ENCODE measurements around the gene PRR14. TPM values are rescaled to one million over a fixed set of nuclear protein-coding genes. Genes with fewer than 3 reads are reported as not detected.

The PRR14 gene
- total RNA-seq, 4 donors from 2014 or later, result 1.0 to 82.4 (median 10.0) TPM

DNA sequence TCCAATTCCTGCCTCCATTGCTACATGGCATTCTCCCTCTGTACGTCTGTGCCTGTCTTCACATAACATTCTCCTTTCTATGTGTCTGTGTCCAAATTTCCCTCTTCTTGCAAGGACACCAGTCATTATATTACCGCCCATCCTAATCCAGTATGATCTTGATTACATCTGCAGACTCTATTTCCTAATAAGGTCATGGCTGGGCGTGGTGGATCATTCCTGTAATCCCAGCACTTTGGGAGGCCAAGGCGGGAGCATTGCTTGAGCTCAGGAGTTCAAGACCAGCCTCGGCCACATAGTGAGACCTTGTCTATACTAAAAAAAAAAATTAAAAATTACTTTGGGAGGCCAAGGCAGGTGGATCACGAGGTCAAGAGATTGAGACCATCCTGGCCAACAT is 5.0 kb upstream of the PRR14 start:
- Histone ChIP-seq H3K4me3 (no peak overlapping the region), H3K9me3 (no peaks in the 10 kb centered on the region), H3K27me3 (no peaks in the 10 kb centered on the region), H3K36me3 (no peaks in the 10 kb centered on the region), H3K4me1 (no peaks in the 10 kb centered on the region), H3K27ac (no peak overlapping the region)
- TF ChIP-seq POLR2A (IDR thresholded peaks at IDR 0.05), result no peak
- TF ChIP-seq, protein P1, sequence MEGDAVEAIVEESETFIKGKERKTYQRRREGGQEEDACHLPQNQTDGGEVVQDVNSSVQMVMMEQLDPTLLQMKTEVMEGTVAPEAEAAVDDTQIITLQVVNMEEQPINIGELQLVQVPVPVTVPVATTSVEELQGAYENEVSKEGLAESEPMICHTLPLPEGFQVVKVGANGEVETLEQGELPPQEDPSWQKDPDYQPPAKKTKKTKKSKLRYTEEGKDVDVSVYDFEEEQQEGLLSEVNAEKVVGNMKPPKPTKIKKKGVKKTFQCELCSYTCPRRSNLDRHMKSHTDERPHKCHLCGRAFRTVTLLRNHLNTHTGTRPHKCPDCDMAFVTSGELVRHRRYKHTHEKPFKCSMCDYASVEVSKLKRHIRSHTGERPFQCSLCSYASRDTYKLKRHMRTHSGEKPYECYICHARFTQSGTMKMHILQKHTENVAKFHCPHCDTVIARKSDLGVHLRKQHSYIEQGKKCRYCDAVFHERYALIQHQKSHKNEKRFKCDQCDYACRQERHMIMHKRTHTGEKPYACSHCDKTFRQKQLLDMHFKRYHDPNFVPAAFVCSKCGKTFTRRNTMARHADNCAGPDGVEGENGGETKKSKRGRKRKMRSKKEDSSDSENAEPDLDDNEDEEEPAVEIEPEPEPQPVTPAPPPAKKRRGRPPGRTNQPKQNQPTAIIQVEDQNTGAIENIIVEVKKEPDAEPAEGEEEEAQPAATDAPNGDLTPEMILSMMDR (IDR thresholded peaks at IDR 0.05), result no peak
- intact Hi-C loops (cut with DNase I; ENCODE audit: low total_unique reads), result no loop called here
- no peak for DNase-seq

DNA sequence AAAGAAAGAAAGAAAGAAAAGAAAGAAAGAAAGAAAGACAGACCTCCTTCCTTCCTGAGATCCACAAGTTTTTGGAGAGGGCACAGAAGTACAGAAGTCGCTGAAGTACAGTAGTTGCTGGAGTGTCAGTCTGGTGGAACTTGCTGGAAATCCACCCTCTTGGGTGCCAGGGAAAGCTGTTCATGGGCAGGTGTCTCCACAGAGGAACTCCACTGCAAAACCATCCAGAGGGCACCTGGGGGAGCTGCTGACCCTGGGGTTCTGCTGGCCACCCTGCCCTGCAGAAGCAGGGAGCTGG is 3.5 kb upstream of the PRR14 start:
- no peaks in the 10 kb centered on the region for H3K36me3 ChIP-seq
- intact Hi-C loops (cut with DNase I; ENCODE audit: low total_unique reads), result no loop called here
- no peak overlapping the region for H3K27ac ChIP-seq
- no peak overlapping the region for H3K4me3 ChIP-seq
- H3K27me3 ChIP-seq, result no peaks in the 10 kb centered on the region
- H3K4me1 ChIP-seq, result peaks cover 0 to 7% of the 10 kb centered on the region in 2 donors
- DNase-seq, result no peak
- H3K9me3 ChIP-seq, result no peaks in the 10 kb centered on the region
- no peak for TF ChIP-seq POLR2A (IDR thresholded peaks at IDR 0.05)
- TF ChIP-seq, protein P1 (IDR thresholded peaks at IDR 0.05), result no peak

DNA sequence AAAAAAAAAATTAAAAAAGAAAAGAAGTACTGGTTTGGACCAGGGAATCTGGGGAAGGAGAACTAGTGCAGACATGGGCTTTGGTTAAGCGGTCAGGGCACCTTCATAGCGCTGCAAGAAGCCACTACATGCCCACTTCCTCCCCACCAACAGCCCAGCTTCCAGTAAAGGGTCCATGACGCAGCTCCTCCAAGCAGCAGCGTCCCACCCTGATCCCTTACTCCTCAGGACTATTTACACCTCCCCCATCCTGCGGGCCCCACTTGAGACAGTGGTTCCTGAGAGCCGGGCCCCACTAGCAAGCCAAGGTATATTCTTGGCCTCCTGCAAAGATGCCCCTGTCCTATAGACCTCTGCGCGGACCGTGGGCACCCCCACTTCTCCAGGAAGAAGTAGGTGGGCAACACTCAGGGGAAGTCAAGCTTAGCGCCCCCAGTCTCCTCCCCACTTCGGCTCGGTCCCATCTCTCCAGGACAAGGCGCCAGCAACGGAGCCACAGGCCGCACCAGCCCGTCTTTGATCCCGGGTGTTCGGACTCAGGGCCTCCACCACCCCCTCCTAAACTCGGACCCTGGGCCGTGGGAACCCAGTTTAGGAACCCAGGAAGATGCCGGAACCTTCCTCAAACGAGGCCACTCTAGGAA is 913 bp upstream of the PRR14 start:
- no peak for TF ChIP-seq POLR2A (IDR thresholded peaks at IDR 0.05)
- TF ChIP-seq, protein P1 (IDR thresholded peaks at IDR 0.05), result no peak
- no peaks in the 10 kb centered on the region for H3K9me3 ChIP-seq
- H3K4me1 ChIP-seq, result peaks cover 0 to 7% of the 10 kb centered on the region in 2 donors
- H3K4me3 ChIP-seq, result peak overlapping the region; percentile 47 to 77
- peak overlapping the region; percentile 91 to 95 for H3K27ac ChIP-seq
- H3K27me3 ChIP-seq, result no peaks in the 10 kb centered on the region
- intact Hi-C loops (cut with DNase I; ENCODE audit: low total_unique reads), result no loop called here
- no peaks in the 10 kb centered on the region for H3K36me3 ChIP-seq
- no peak for DNase-seq

DNA sequence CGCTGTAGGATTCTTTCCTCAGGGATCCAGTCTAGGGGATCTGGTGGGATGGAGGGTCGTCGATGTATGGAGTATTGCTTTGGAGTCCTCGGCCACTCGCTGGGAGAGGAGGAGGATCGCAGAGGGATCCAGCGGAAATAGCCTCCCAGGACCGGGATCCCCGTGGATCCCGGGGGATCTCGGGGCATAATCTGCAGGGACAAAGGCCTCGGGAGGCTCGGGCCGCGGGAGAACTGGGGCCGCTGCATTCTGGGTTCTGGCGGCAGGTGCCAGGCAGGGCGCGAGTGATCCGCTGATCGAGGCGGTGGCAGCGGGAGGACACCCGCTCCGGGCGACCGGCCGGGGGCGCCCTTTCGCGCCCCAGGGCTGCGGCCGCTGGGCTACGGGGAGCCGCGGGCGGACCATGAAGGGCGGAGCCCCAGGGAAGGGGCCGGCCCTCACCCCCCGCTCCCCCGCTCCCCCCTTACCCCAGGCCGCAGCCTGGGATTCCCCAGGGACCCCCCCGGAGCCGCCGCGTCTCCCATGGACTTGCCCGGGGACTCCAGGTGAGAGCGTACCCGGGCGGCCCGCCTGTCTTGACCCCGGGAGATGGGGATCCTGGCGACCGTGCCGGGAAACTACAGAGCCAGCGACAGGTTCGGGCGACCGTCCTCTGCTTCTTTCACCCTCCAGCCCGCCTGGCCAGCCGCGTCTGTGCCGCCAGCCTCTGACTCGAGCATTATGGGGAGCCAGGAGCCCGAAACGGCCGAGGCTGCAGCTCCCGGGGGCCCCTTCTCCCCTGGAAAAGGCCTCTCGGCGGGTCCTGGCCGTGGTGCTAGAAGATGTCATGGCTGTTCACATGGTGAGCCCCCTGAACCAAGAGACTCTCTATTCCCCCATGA is 604 bp downstream of the PRR14 start:
- intact Hi-C loops (cut with DNase I; ENCODE audit: low total_unique reads), result no loop called here
- H3K4me1 ChIP-seq, result peaks cover 0 to 7% of the 10 kb centered on the region in 2 donors
- TF ChIP-seq POLR2A (IDR thresholded peaks at IDR 0.05), result no peak
- TF ChIP-seq, protein P1 (IDR thresholded peaks at IDR 0.05), result peak; percentile 29 to 63 (median 52)
- H3K4me3 ChIP-seq, result peak overlapping the region; percentile 77 to 83
- H3K9me3 ChIP-seq, result no peaks in the 10 kb centered on the region
- H3K27me3 ChIP-seq, result no peaks in the 10 kb centered on the region
- H3K27ac ChIP-seq, result peak overlapping the region; percentile 94 to 95
- DNase-seq, result peak; percentile 60 to 68
- H3K36me3 ChIP-seq, result no peaks in the 10 kb centered on the region

DNA sequence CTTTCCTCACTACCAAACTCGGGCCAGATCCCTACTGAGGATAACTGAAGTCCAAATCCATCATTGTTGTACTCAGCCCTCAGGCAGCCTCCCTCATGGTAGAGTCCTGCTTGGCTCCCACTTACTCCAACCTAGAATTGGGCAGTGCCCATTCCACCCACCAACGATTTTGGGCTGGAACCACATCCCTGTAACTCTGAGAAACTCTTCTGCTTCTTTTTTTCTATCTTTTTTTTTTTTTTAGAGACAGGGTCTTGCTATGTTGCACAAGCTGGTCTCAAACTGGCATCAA is 1.2 kb downstream of the PRR14 start:
- Histone ChIP-seq H3K4me1 (peaks cover 0 to 7% of the 10 kb centered on the region in 2 donors), H3K36me3 (no peaks in the 10 kb centered on the region), H3K27ac (peak overlapping the region; percentile 94 to 95), H3K4me3 (peak overlapping the region; percentile 77 to 83), H3K27me3 (no peaks in the 10 kb centered on the region), H3K9me3 (no peaks in the 10 kb centered on the region)
- DNase-seq, result no peak
- intact Hi-C loops (cut with DNase I; ENCODE audit: low total_unique reads), result no loop called here
- TF ChIP-seq, protein P1 (IDR thresholded peaks at IDR 0.05), result no peak
- no peak for TF ChIP-seq POLR2A (IDR thresholded peaks at IDR 0.05)

Data from uterus (tissue), 4 donors.